G401.6 (cell line): ENCODE data around the gene REG3A.

Experiments
- FAIRE-seq: peaks from 2 replicates; lab custom pipeline; 2012; peaks lifted over from hg19 to GRCh38; lab: Jason Lieb, UNC

REG3A gene

GRCh38 chr2:79120194-79120713 is 39.3 kb downstream of the REG3A start, which contains the start of gene REG1A:
Gene REG1A (plus strand): TSS chr2:79120488. CDS start chr2:79120862, 374 bp downstream.
- no peak for FAIRE-seq

- FAIRE-seq = no peak
Observed at GRCh38 chr2:79116997-79117928, 42.3 kb downstream of the REG3A start.

DNA sequence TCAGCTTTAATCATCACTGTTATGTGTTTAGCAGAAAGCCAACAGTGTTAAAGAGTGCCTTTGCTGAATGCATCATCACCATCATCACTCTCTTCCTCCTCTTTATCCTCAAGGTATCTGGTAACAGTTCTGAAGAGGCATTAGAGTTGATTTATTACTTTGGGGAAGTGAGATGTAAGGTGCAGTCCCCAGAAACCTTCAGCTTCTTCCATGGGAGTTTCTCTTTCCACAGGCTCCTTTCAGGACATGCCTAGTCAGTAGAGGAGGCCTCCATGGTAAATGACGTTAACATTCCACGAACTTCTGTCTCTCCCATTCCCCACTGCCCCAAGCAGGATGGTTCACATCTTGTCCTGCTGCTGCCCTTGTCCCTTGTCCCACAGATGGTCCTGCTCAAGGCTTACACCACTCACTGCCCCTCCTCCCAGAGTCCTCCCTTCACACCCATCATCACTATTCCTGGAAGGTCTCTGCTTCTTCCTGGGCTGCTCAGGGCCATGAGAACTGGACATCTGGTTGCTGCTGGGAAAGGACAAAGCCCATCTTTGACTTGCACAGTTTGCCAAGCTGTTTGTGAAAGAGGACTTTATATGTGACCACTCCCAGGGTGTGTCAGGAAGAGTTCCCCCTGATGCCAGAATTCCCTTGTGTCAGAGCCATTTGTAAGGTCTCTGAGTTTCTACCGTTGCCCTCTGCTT is 44.6 kb downstream of the REG3A start:
- no peak for FAIRE-seq

DNA sequence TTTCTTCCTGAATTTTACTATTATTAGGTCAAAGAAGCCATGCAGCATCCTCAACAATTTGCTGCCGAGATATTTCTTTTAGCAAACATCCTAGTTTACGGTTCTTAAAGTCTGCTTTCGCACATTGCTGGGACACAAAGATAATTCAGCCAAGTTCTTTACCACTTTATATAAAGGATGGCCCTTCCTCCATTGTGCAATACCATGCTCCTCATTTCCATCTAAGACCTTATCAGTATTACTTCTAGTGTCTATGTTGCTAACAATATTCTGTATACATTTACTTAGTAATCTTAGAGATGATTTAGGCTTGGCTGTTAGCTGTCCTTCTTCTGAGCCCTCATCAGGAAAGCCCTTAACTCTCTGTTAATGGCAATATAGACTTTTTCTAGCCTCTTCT is 47.3 kb downstream of the REG3A start:
- FAIRE-seq = no peak
